Adrenal gland (tissue), 5 donors: ENCODE data around the gene CD81.

ENCODE experiments used
- CTCF ChIP-seq, 6 experiments: fragments of 450-650 bp in 4 of 6; fragments of 200-600 bp in 2 of 6; sonication (generic) in 1 of 6; IDR thresholded peaks; 1 replicate in 5 of 6; 2 replicates in 1 of 6; pipeline versions ENCODE4 v1.5.1 to v1.8.0; 2016 to 2021; ENCODE audit warnings: antibody characterized with exemption in 6 of 6, mild to moderate bottlenecking in 2 of 6, moderate library complexity in 1 of 6
- POLR2A ChIP-seq, 2 donors: fragments of 450-650 bp; IDR thresholded peaks; one replicate each; pipeline ENCODE4 v1.6.1; 2017; ENCODE audit warnings: antibody characterized with exemption in 2 of 2, mild to moderate bottlenecking in 2 of 2, moderate library complexity in 1 of 2
- donor health status: DM: no; HTN: no; CAD: no.

GRCh38 chr11:2393941-2394817 is 17.1 kb downstream of the CD81 start:
- TF ChIP-seq CTCF (IDR thresholded peaks at IDR 0.05) (no peak), POLR2A (IDR thresholded peaks at IDR 0.05) (no peak)
